GF-D8 (cell line): ENCODE measurements around the gene MAT2B.

Source experiments
- DNase-seq: peaks from one replicate; lab custom pipeline; 2025; lab: John Stamatoyannopoulos, UW

The MAT2B gene

DNA sequence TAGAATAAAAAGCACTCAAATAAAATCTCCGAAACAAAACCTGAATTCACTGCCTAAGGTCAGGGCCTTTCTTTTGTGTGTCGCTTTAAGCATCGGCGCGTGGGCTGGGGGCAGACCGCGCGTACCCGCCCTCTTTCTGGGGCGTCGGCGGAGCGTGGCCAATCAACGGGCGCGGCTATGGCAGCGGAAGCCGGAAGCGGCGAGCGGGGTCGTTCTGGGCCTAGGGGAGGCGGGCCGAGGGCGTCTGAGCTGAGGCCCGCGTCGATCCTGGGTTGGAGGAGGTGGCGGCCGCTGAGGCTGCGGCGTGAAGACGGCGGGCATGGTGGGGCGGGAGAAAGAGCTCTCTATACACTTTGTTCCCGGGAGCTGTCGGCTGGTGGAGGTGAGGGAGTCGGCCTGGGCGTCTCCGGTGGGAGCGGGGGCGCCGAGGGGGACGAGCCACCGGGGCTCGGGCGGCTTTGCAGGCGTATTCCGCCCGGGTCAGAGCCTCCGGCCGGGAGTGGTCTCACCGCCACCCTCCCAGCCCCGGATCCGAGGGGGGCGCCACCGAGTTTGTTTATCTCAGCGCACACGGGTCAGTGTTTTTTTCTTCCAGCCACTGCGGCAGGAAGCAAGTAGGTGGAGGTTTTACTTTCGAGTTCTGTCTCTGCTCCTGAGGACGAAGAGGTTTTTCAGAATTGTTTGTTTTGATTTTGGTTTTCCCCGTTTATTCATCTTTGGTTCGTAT, at the start of gene MAT2B:
Gene MAT2B, plus strand, starts transcription at position 252 of the 727 bp plus-strand sequence. Its CDS starts 68 bp downstream, at position 320.
- peak; percentile 75 for DNase-seq

- no peak for DNase-seq
Measured at GRCh38 chr5:163456029-163456589, 49.3 kb upstream of the MAT2B start.

DNA sequence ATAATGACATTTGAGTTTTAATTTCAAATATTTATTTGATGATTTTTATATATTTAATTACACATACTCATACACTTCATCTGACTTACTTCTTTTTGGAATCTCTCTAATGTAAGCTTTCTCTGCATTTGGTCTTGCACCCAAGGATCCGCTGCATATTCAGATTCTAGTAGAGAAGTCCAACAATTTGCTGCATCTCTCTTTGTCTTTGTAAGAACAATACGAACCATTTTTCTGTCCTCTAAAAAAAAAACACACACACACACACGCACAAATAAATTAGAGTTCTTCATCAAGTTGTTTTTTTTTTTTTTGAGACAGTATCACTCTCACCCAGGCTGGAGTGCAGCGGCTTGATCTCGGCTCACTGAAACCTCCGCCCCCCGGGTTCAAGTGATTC, 48.6 kb upstream of the MAT2B start:
- no peak for DNase-seq

- no peak for DNase-seq
Measured at GRCh38 chr5:163458778-163459385, 46.5 kb upstream of the MAT2B start.

GRCh38 chr5:163459462-163459818, 46.0 kb upstream of the MAT2B start:
- no peak for DNase-seq

GRCh38 chr5:163459819-163460561, 45.4 kb upstream of the MAT2B start, which contains the start of gene NUDCD2:
TSS of gene NUDCD2 (minus strand) at chr5:163460102. CDS start at chr5:163460050, 52 bp downstream.
- DNase-seq: peak; percentile 96

- peak; percentile 8 for DNase-seq
Measured at GRCh38 chr5:163460562-163461171, 44.8 kb upstream of the MAT2B start, which contains the start of gene HMMR. TSS of gene HMMR (plus strand) at chr5:163460632. CDS start at chr5:163460693, 61 bp downstream.

GRCh38 chr5:163463063-163463435, 42.4 kb upstream of the MAT2B start:
- DNase-seq: no peak

GRCh38 chr5:163467682-163468081, 37.7 kb upstream of the MAT2B start:
- DNase-seq: no peak

- DNase-seq: no peak
Measured at GRCh38 chr5:163473635-163474243, 31.7 kb upstream of the MAT2B start.

GRCh38 chr5:163475411-163475810, 30.0 kb upstream of the MAT2B start:
- DNase-seq: peak; percentile 13

DNA sequence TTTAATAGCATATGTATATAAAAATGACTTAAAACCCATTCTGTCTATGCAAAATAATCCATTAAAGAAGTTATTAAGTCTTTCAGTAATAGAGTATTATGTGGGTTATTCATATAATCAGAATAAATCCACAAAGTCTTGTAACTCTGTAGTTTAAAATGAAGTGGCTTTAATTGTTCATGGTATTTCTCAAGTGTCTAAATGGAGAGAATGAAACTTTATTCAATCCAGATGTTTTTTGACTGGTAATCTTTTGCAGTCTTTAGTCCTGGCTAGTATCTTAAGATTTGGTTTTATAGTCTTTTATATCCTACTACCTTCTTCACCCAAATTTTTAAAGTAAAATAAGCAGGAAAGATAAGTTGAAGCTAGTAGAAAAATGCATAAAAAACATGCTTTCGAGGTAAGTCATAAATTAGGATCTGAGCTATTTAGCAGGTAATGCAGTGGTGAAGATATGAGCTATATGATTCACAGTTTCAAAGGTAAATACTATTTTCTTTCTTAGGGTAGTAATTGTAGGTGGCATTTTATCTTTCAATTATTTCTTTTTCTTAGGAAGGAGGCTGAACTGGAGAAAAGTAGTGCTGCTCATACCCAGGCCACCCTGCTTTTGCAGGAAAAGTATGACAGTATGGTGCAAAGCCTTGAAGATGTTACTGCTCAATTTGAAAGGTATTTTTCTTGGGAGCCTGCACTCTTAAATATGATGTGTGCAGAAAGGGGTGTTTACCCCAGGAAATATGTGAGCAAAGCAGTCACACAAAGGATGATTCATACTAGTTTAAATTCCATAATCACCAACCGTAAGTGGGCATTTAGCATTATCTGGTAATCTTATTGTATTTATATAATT, 27.1 kb upstream of the MAT2B start:
- DNase-seq: no peak

DNA sequence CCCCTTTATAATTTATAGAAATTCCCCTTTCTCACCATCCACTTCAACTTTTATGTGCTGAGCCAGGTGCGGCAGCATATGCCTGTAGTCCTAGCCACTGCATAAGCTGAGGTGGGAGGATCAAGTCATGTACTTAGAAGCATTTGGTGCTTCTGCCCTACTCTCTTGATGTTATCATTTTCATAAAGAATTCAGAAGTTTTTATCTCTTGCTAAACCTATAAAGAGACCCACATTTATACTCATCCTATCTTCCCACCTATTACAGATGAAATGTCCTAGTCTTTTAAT, 26.5 kb upstream of the MAT2B start:
- no peak for DNase-seq

DNA sequence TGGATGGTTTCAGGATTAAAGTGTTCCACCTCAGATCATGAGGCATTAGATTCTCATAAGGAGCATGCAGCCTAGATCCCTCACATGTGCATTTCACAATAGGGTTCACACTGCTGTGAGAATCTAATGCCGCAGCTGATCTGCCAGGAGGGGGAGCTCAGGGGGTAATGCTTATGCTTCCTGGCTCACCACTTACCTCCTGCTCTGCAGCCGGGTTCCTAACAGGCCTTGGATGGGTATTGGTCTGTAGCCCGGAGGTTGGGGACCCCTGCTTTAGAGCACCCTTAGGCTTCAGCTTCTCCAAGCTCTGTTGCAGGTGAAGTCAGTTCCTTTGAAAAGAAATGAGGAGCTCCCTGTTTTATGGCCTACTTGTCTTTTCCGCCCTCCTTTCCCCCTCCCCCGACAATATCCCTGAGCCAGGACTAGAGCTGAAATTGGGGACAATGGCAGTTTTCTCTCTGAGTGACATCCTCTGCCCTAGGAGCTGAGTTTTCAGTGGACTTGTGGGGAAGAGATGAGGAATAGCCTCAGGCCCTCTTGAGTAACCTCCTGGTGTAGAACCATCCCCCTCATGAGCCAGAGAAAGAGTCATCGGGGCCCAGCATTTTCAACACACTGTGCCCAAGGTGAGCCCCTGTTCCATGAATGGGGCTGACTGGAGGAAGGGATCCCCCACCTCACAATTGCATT, 16.2 kb upstream of the MAT2B start:
- no peak for DNase-seq

DNA sequence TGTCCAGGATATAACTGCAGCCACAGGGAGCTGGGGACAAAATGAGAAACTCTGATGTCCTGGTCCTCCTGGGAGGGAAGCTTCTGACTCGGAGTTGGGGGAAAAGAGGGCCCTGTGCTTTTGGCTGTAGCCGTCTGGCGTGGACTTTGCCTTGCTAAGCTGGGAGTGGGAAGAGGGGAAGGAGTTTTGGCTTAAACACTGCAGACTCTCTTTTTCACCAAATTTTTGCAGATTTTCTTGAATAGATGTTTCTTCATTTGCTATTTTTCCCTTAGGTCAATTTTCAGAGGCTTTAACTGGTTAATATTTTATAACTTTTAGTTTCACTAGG, 15.7 kb upstream of the MAT2B start:
- DNase-seq: no peak

DNA sequence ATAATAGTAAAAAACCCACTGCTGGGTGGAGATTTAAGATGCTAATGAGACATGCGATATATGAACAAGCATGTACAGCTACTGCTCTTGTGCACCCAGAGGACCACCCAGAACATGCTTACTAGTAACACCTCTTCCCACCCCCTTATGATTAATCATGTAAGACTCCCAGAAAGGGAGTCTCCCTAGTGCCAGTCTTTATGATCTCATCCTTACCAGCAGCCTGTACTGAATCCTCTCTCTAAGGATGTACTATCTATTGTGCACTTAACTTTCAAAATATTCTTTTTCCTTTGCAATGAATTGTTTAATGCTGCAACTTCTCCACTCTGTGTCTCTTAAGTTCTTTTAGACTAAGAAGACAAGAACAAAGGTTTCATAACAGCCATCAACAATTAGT, 9.1 kb upstream of the MAT2B start:
- no peak for DNase-seq

DNA sequence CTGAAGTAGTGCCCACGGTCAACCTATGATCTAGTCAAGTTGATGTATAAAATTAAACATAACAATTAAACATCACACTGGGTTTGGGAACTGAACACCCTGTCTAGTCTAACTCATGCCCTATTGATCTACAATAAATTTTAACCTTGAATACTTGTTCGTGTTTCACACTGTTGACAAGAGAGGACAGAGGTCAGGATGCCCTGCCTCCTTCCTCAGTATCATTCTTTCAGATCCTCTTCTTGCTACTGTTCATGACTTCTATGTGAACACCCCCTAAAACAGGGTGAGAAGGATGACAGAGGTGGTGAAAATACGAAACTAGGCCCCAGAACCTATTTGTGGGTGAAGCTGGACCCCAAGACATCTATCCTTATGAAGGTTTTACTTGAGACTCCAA, 8.1 kb upstream of the MAT2B start:
- no peak for DNase-seq

DNA sequence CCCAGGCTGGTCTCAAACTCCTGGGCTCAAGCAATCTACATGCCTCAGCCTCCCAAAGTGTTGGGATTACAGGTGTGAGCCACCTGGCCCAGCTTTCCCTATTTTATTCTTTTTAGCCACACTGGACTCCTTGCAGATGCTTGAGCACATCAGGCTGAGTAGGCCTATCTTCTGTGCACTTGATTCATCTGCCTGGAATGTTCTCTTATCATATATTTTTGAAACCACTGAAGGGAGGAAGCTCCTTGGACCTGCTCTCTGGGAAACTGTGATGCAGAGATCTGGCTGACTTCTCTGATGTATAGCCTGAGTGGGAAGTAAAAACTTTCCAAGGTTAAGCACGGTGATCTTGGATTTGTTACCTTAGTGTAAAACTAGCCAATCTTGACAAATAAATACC, 6.5 kb upstream of the MAT2B start:
- DNase-seq: no peak

GRCh38 chr5:163502521-163502920, 2.9 kb upstream of the MAT2B start:
- DNase-seq: no peak
